GM10266 (cell line): Measurements from ENCODE around the gene TMBIM6.

Source experiments
- DNase-seq: peaks from one replicate; pipeline ENCODE4 v3.0.0; 2012; ENCODE audit errors: extremely low spot score
- TF ChIP-seq, protein P1 (sequence below): IDR thresholded peaks from 2 replicates; pipeline ENCODE4 v1.5.1; 2012; ENCODE audit warnings: mild to moderate bottlenecking, low read depth; ENCODE audit not compliant: control insufficient read depth, insufficient read depth; ENCODE audit errors: missing control alignments

The TMBIM6 gene

DNA sequence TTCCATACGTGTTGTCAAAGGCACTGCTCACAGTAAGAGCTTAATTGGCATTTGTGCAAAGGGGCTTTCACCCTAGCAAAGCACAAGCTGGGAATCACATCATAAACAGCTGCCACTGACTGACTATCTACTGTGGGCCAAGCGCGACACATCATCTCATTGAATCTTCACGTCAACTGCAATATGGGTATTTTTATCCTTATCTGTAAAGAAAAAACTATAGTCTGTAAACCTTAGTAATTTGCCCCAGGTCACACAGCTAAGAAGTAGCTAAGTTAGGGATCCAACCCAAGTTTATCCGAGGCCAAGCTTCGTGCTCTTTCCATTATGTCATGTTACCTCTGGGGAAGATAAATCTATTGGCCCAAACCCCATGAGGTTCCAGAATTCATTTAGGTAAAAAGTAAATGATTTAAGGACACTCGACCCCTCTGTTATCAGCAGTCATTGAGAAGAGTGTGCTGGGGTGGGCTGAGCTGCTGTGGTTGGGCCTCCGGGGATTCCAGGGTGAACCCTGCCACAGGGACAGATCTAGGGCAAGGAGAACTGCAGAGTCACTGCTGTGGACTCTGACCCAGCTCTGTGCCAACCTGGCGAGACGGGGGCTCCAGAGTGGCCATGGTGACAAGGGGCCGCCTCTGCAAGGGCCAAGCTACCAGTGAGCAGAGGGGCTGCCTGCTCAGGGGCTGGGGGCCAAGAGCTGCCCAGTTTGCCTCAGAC is 59.2 kb downstream of the TMBIM6 start:
- DNase-seq = no peak
- TF ChIP-seq, protein P1, sequence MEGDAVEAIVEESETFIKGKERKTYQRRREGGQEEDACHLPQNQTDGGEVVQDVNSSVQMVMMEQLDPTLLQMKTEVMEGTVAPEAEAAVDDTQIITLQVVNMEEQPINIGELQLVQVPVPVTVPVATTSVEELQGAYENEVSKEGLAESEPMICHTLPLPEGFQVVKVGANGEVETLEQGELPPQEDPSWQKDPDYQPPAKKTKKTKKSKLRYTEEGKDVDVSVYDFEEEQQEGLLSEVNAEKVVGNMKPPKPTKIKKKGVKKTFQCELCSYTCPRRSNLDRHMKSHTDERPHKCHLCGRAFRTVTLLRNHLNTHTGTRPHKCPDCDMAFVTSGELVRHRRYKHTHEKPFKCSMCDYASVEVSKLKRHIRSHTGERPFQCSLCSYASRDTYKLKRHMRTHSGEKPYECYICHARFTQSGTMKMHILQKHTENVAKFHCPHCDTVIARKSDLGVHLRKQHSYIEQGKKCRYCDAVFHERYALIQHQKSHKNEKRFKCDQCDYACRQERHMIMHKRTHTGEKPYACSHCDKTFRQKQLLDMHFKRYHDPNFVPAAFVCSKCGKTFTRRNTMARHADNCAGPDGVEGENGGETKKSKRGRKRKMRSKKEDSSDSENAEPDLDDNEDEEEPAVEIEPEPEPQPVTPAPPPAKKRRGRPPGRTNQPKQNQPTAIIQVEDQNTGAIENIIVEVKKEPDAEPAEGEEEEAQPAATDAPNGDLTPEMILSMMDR = no peak

DNA sequence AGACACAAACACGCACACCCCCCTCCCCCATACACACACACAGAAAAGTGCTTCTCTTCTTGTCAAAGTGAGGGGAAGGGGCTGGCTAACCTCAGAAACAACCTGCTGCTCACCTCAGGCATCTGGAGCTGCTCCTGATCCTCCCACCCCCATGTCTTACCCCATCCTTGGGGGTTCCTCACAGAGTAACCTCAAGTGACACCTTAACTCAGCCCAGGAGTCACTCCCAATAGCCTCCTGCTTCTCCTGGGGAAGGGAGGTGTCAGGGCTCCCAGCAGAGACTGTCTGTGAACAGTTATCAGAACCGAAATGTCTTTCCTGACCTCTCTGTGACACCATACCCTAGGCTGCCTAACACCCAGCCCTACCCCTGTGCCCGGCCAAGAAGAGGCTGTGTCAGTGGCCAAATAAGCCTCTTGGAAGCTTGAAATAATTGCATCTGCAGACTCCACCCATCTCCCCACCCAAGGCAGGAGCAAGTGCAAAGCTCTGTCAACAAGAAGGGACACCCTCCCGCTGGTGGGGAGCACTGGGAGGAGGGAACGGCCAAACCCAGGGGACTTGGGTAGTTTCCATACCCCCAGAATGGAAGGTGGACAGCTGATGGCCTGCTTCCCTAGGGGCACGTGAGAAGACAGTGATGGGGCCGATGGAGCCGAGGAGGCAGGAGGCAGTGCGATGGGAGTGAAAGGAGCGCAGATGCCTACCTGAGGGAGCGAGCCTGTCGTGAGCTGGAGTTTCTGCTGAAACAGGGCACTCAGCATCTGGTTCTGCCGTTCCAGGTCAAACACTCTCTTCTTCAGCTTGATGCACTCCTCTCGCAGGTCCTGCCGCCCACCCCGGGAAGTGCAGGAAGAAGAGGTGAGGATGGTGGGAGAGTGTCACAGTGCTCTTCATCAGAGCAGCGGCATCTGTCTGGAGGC is 60.0 kb downstream of the TMBIM6 start:
- no peak for DNase-seq
- TF ChIP-seq, protein P1 = no peak

DNA sequence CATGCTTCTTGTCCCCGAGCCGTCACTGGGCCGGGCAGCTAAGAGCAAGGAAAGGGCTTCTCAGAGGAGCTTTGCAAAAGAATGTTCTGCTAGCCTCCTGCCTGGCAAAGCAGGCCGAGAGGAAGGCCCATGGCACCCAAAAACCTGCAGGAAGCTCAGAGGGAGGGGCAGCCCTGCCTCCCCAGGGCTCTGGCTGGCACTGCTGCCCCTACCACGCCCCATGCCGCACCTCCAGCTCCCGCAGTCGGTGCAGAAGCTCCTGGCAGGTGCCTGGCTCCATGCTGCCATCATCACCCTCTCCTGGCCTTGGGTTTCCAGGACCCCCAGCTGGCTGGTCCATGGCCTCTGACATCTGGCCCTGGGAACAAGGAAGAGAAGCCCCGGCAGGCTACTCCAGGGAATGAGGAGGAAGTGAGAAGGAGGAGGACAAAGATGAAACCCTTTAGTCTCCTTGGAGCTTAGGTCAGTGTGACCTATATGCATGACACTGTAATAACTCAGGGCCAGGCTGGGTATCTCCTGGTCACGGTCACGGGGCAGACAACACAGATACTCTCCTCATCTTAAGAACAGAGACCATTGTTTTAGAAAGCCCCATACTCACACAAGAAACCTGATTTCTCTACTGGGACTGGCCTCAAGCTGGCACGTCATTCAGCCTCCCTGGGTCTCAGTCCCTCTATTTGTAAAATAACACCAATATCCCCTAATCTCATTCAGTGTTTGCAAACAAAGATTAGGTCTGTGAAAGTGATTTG is 62.5 kb downstream of the TMBIM6 start:
- TF ChIP-seq, protein P1 = no peak
- no peak for DNase-seq

DNA sequence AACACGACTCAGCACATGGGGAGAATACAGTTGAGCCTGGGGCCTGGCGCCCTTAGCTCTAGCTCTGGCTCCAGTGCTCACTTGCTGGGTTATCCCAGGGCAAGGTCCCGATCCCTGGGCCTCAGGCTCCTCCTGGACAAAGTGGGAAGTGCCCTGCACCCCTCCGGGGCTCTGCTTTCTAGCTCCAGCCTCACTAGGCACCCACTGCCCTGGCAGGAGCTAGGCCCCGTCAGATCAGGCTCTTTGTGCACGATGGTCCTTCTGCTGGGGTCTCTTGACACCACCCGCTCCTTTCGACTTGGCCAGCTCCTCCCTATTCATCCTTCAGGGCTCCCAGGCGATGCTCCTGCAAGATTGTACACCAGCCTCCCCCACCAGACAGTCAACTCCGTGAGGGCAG is 63.5 kb downstream of the TMBIM6 start:
- TF ChIP-seq, protein P1 = no peak
- DNase-seq = no peak

DNA sequence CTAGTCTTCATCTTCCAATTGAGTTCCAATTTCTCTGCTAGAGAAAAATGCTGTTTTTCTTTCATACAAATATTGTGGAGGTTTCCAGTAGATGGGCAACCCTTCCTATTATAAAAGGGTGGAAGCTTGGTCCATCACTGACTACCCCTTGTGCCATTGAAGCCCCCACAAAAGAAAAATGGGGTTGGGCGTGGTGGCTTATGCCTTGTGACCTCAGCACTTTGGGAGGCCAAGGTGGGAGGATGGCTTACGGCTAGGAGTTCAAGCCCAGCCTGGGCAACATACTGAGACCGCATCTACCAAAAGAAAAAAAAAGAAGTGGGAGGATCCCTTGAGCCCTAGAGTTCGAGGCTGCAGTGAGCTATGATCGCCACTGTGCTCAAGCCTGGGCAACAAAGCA is 64.1 kb downstream of the TMBIM6 start:
- no peak for DNase-seq
- TF ChIP-seq, protein P1 = no peak

DNA sequence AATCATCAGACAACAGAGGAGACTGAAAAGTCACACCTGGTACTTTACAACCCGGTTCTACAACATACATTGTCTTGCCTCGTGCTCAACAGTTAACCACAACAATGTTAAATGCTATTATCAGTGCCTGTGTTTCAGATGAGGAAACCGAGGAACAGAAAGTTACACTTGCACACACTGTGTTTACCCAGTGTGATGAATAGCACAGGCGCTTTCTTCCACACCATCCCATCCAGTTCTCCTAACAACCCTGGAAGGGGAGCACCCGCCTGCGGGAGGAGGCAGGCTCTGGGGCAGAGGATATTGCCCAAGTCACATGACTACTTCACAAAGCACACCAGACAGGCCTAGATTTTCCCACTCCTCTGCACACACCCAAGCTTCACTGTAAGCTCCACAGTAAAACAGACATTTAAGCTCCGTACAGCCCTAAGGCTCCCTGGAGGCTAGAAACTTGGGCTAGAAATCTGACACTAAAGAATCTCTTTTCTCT is 65.0 kb downstream of the TMBIM6 start:
- DNase-seq = no peak

More for the DNA sequence above, 65.0 kb downstream of the TMBIM6 start:
- TF ChIP-seq, protein P1 = no peak
